Measurements from ENCODE around the gene APLF. TPM values are rescaled to one million over a fixed set of nuclear protein-coding genes. Genes with fewer than 3 reads are reported as not detected.

Gene APLF
- total and polyA plus RNA-seq, 8 donors: 0.85 to 4.2 (median 1.9) TPM

- 81 to 88% methylated on average over 1 of the region's 1 CpG for WGBS, 2 donors
- ATAC-seq: no peak
Observed at GRCh38 chr2:68469935-68470334, 2.5 kb downstream of the APLF start.

DNA sequence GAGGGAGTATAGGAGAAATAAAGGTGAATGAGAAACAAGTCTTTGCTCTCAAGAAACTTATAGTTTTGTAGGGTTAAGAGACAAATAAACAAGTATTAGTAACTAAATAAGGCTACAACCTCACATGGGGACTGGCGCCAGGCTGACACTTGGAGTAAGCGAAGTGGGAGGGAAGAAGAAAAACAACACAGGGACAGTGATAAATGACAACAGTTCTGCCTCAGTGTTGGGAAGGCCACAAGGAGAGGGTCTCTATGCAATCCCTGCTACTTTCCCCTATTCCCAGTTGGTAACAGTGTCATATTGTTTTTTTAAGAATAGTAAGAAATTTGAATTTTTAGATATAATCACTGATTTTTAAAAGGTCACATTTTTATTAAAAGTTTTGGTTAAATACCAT, 4.0 kb downstream of the APLF start:
- DNase-seq (no peak), ATAC-seq (no peak), FAIRE-seq (no peak)
- H3K27me3 ChIP-seq: no peaks in the 10 kb centered on the region
- H3K4me3 ChIP-seq: no peak overlapping the region
- H3K4me1 ChIP-seq: peaks cover 8 to 19% (median 12%) of the 10 kb centered on the region in 3 donors
- intact Hi-C loops (cut with DNase I): no loop called here
- 94 to 100% methylated on average over 2 of the region's 2 CpGs for WGBS, 2 donors
- no peak for TF ChIP-seq CTCF (IDR thresholded peaks at IDR 0.05)
- no peaks in the 10 kb centered on the region for H3K9me3 ChIP-seq
- no peak overlapping the region for H3K27ac ChIP-seq
- no peaks in the 10 kb centered on the region for H3K36me3 ChIP-seq

More at GRCh38 chr2:68469935-68470334, 2.5 kb downstream of the APLF start:
- intact Hi-C loops (cut with DNase I): loop anchor here in 1 of 3 donors (10.0 kb wide), 1 partner anchor 245 kb away; no protein-coding TSS in a partner anchor
- Histone ChIP-seq H3K27me3 (no peaks in the 10 kb centered on the region), H3K4me3 (no peak overlapping the region), H3K36me3 (no peaks in the 10 kb centered on the region), H3K27ac (no peak overlapping the region), H3K4me1 (peaks cover under 1 to 14% (median 7%) of the 10 kb centered on the region in 3 donors), H3K9me3 (no peaks in the 10 kb centered on the region)
- no peak for DNase-seq
- no peak for FAIRE-seq
- no peak for TF ChIP-seq CTCF (IDR thresholded peaks at IDR 0.05)

- no peaks in the 10 kb centered on the region for H3K27me3 ChIP-seq
- H3K36me3 ChIP-seq: no peaks in the 10 kb centered on the region
- intact Hi-C loops (cut with DNase I): no loop called here
- H3K27ac ChIP-seq: no peak overlapping the region
- DNase-seq (no peak), ATAC-seq (no peak), FAIRE-seq (no peak)
- H3K4me1 ChIP-seq: peaks cover 8 to 19% (median 12%) of the 10 kb centered on the region in 3 donors
- 71 to 87% methylated on average over 3 of the region's 3 CpGs for WGBS, 2 donors
- H3K4me3 ChIP-seq: no peak overlapping the region
- no peak for TF ChIP-seq CTCF (IDR thresholded peaks at IDR 0.05)
- no peaks in the 10 kb centered on the region for H3K9me3 ChIP-seq
Observed at GRCh38 chr2:68472796-68473414, 5.5 kb downstream of the APLF start.

DNA sequence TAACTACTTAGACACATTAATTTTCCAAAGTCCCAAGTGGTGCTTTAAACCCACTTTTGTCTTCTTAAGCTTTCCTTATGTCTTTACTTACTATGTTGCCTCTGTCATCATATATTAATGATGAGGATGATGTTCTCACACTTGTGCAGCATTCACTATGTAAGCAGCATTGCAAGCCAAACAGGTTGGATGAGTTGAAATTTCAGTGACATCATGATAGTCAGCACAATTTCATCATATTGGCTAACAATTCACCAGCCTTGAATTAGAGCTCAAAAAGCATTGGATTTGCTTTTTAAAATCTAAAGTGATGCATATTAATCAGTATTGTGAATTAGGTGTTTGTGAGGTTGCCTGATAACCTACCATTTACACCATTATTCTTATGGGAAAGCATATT, 7.7 kb downstream of the APLF start:
- intact Hi-C loops (cut with DNase I): no loop called here
- no peak for TF ChIP-seq CTCF (IDR thresholded peaks at IDR 0.05)
- Histone ChIP-seq H3K4me3 (no peak overlapping the region), H3K27ac (no peak overlapping the region), H3K4me1 (peaks cover 5 to 8% (median 5%) of the 10 kb centered on the region in 3 donors), H3K27me3 (no peaks in the 10 kb centered on the region), H3K36me3 (no peaks in the 10 kb centered on the region), H3K9me3 (no peaks in the 10 kb centered on the region)
- no peak for FAIRE-seq
- no peak for DNase-seq
- ATAC-seq: peak in 2 of 4 donors; percentile 25 to 28

DNA sequence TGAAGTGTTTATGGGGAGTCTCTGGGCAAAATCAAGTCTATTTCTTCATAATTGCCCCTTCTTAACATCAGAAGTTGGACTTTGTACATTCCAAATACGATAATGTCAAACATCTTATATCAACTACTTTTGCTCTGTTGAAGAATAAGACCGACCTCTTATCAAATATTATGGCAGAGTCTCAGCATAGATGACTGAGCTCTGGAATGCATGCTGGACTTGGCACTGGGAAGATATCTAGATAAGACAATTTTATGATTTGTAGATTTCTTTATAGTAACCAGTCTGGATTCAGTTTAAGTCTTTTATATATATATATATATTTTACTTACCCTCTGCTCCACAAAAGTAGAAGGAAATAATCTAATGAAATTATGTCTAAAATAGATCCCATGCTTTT, 8.2 kb downstream of the APLF start:
- FAIRE-seq (no peak), DNase-seq (no peak), ATAC-seq (no peak)
- H3K9me3 ChIP-seq: no peaks in the 10 kb centered on the region
- peaks cover 5 to 8% (median 5%) of the 10 kb centered on the region in 3 donors for H3K4me1 ChIP-seq
- TF ChIP-seq CTCF (IDR thresholded peaks at IDR 0.05): no peak
- no peaks in the 10 kb centered on the region for H3K27me3 ChIP-seq
- intact Hi-C loops (cut with DNase I): no loop called here
- H3K36me3 ChIP-seq: no peaks in the 10 kb centered on the region
- no peak overlapping the region for H3K27ac ChIP-seq
- WGBS, 2 donors: 18 to 20% methylated on average over 2 of the region's 2 CpGs
- no peak overlapping the region for H3K4me3 ChIP-seq
